GM23248 (cell line): ENCODE data around the gene TPH1.

Experiments
- EZH2 ChIP-seq: fragments of 200-600 bp; sonication (generic); IDR thresholded peaks from 2 replicates; pipeline ENCODE4 v1.6.1; 2018; ENCODE audit warnings: antibody characterized with exemption, mild to moderate bottlenecking; ENCODE audit not compliant: insufficient read depth, poor library complexity, severe bottlenecking
- EZH2phosphoT487 ChIP-seq: fragments of 200-600 bp; sonication (generic); IDR thresholded peaks from 2 replicates; pipeline ENCODE4 v1.6.1; 2018; ENCODE audit warnings: antibody characterized with exemption, moderate library complexity, mild to moderate bottlenecking, low read depth; ENCODE audit not compliant: insufficient read depth

DNA sequence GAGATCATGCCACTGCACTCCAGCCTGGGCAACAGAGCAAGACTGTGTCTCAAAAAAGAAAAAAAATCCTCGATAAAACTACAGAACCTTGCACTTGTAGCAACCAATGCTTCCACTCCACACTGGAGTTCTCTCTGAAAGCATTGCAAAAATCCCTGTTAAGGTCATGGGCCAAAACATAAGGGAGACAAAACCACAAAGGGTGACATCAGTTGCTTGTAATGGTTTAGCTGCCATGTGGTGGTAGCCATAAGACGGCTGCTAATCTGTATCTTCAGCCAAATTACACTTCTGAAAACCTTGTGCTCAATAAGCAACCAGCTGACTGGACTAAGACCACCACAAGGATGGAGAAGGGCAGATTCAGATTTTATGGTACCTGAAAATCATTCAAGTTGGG lies 20.6 kb upstream of the TPH1 start:
- no peak for TF ChIP-seq EZH2phosphoT487
- TF ChIP-seq EZH2 = no peak
